ENCODE measurements around the gene DYNLT4.
"Not testable (repeated sequence)": the region's sequence is repeated elsewhere in the genome, so short reads cannot be mapped to it uniquely, and the experiment has no call there.

DYNLT4 gene

GRCh38 chr1:44806704-44807363, at the start of gene DYNLT4:
Gene DYNLT4, minus strand, starts transcription at chr1:44807351. Its CDS starts 683 bp downstream, at chr1:44806668.
- DNase-seq (ENCODE audit: low read depth in 2 of 2): no peak

GRCh38 chr1:44855742-44856141, 48.6 kb upstream of the DYNLT4 start:
- DNase-seq (ENCODE audit: low read depth in 2 of 2): no peak

- DNase-seq (ENCODE audit: low read depth in 2 of 2): no peak
Measured at GRCh38 chr1:44854970-44855369, 47.8 kb upstream of the DYNLT4 start.

GRCh38 chr1:44853201-44853600, 46.0 kb upstream of the DYNLT4 start:
- DNase-seq (ENCODE audit: low read depth in 2 of 2): no peak

GRCh38 chr1:44851308-44851707, 44.2 kb upstream of the DYNLT4 start:
- DNase-seq (ENCODE audit: low read depth in 2 of 2): no peak

GRCh38 chr1:44849575-44850132, 42.5 kb upstream of the DYNLT4 start:
- DNase-seq (ENCODE audit: low read depth in 2 of 2): no peak

- no peak for DNase-seq (ENCODE audit: low read depth in 2 of 2)
Measured at GRCh38 chr1:44848456-44849181, 41.5 kb upstream of the DYNLT4 start.

GRCh38 chr1:44847845-44848244, 40.7 kb upstream of the DYNLT4 start:
- DNase-seq (ENCODE audit: low read depth in 2 of 2): no peak

GRCh38 chr1:44846985-44847384, 39.8 kb upstream of the DYNLT4 start:
- no peak for DNase-seq (ENCODE audit: low read depth in 2 of 2)

GRCh38 chr1:44842862-44843655, 35.9 kb upstream of the DYNLT4 start, which contains the start of gene PTCH2:
Gene PTCH2, minus strand, starts transcription at chr1:44843253. Its CDS starts 321 bp downstream, at chr1:44842932.
- peak; percentile 40 to 55 for DNase-seq (ENCODE audit: low read depth in 2 of 2)

GRCh38 chr1:44842486-44842861, 35.3 kb upstream of the DYNLT4 start:
- DNase-seq (ENCODE audit: low read depth in 2 of 2): no peak

GRCh38 chr1:44839576-44839975, 32.4 kb upstream of the DYNLT4 start:
- no peak for DNase-seq (ENCODE audit: low read depth in 2 of 2)

- DNase-seq (ENCODE audit: low read depth in 2 of 2): not testable (repeated sequence)
Measured at GRCh38 chr1:44838294-44838693, 31.1 kb upstream of the DYNLT4 start.

- peak; percentile 45 to 49 for DNase-seq (ENCODE audit: low read depth in 2 of 2)
Measured at GRCh38 chr1:44835738-44836675, 28.9 kb upstream of the DYNLT4 start.

GRCh38 chr1:44834328-44834727, 27.2 kb upstream of the DYNLT4 start:
- DNase-seq (ENCODE audit: low read depth in 2 of 2): no peak

GRCh38 chr1:44832056-44832705, 25.0 kb upstream of the DYNLT4 start:
- DNase-seq (ENCODE audit: low read depth in 2 of 2): no peak

GRCh38 chr1:44831516-44831915, 24.4 kb upstream of the DYNLT4 start:
- no peak for DNase-seq (ENCODE audit: low read depth in 2 of 2)

- no peak for DNase-seq (ENCODE audit: low read depth in 2 of 2)
Measured at GRCh38 chr1:44830900-44831304, 23.8 kb upstream of the DYNLT4 start.

- DNase-seq (ENCODE audit: low read depth in 2 of 2): no peak
Measured at GRCh38 chr1:44829506-44830384, 22.6 kb upstream of the DYNLT4 start.

Measured in fibroblast of skin of left biceps (primary cell).